Cerebellar nuclear complex (tissue), 1 donor: ENCODE results near the gene ACSM3.
"Not testable (repeated sequence)": the region's sequence is repeated elsewhere in the genome, so short reads cannot be mapped to it uniquely, and the experiment has no call there.

Source experiments
- DNase-seq, 2 experiments: peaks; one replicate each; lab custom pipeline; 2025; lab: John Stamatoyannopoulos, UW

Gene ACSM3, protein sequence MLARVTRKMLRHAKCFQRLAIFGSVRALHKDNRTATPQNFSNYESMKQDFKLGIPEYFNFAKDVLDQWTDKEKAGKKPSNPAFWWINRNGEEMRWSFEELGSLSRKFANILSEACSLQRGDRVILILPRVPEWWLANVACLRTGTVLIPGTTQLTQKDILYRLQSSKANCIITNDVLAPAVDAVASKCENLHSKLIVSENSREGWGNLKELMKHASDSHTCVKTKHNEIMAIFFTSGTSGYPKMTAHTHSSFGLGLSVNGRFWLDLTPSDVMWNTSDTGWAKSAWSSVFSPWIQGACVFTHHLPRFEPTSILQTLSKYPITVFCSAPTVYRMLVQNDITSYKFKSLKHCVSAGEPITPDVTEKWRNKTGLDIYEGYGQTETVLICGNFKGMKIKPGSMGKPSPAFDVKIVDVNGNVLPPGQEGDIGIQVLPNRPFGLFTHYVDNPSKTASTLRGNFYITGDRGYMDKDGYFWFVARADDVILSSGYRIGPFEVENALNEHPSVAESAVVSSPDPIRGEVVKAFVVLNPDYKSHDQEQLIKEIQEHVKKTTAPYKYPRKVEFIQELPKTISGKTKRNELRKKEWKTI

DNA sequence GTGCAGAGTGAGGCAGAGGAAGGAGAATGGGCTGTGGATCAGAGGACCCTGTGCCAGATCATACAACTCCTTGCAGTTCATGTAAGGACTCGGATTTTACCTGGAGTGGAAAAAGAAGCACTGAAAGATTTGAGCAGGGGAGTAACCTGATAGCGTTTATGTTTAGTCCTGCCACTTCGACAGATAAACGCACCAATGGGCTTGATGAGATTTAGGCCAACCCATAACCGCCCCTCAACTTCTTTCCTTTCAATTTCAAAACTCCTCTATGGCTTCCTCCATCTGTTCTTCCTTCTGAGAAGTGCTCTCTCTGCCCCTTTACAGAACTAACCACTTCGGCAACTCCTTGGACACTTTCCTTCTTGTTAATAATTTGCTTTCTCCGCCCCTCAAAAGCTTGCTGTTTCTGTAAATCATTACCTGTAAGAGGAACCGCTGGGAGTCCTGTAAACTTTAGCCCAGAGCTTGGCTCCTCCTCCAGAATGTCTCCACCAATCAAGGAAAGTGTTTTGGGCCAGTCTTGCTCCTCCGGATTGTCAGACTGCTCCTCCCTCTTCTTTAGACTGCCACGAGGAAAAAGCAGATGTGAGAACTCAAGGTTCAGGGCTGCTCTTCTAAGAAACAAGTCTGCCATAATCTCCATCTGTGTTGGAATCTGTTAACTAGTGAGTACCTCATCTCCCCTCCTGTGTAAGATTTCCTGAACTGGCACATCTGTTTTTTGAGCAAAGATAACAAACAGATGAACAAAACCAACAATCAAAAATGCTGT, at the start of gene ACSM3:
TSS of gene ACSM3 (plus strand) at position 554 of the 772 bp plus-strand sequence. CDS start 6,021 bp downstream, outside the sequence.
- no peak for DNase-seq

DNA sequence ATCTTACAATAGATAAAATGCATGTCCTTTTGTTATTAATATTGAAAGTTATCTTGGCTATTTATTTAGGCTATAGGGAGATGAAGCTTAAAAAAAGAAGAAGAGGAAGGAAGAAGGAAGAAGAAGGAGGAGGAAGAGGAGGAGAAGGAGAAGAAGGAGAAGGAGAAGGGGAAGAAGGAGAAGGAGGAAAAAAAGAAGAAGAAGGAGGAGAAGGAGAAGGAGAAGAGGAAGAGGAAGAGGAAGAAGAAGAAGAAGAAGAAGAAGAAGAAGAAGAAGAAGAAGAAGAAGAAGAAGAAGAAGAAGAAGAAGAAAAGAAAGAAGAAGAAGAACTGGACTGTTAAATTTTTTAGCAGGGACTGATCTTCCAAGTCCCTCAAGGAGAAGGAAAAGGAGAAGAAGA, 46.1 kb upstream of the ACSM3 start:
- DNase-seq = not testable (repeated sequence)

DNA sequence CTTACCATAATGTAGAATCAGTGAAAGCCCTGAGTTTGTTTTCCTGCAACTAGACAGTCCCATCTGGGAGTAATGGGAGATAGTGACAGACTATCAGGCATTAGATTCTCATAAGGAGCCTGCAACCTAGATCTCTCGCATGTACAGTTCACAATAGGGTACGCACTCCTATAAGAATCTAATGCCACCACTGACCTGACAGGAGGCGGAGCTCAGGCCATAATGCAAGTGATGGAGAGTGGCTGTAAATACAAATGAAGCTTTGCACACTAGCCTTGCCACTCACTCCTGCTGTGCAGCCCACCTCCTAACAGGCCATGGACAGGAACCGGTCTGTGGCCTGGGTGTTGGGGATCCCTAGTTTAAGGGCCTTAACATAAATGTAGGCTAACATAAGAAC, 43.6 kb upstream of the ACSM3 start:
- DNase-seq = no peak

DNA sequence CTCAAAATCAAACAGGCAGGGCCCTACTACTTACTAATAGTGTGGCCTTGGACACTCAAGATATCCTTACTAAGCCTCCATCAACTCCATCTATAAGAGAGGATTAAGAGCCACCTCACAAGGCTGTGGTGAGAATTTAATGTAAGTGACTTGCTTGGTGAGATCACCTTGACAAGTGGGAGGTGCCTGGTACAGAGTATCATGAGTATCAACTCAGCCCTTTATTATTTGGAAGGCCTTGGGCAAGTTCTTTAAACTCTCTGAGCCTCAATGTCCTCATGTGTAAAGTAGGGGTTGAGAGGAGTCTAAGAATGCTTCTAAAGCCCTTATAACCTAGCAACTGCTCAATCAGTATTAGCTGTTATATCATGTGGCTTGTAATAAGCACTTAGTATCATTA, 37.2 kb upstream of the ACSM3 start:
- no peak for DNase-seq

DNA sequence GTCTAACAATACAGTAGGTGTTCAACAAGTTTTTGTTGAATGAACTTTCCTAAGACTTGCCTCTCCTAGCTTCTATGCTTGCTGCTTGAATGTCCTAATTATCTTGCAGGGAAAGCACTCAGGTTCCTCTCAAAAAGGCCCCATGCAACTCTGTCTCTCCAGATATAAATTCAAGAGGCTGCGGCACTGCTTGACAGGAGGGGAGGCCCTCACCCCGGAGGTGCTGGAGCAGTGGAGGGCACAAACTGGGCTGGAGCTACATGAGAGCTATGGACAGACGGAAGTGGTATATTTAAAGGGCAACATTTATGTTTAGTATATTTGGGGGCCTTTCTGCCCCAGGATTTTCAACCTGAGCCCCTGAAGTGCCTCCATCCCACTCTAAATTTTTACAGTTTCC, 36.6 kb upstream of the ACSM3 start:
- DNase-seq = no peak

DNA sequence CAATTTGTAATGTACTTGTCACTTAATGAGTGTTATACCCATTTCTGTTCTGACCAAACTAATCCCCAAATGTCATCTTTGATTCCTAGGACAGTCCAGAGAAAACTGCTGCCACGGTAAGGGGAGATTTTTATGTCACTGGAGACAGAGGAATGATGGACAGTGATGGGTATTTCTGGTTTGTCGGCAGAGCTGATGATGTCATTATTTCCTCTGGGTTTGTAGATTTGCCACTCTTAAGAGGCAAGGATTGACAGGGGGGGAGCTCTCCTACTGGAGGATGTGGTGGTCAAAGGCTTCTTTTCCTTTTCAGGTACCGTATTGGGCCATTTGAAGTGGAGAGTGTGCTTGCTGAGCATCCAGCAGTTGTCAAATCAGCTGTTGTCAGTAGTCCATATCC, 34.7 kb upstream of the ACSM3 start:
- DNase-seq = no peak

DNA sequence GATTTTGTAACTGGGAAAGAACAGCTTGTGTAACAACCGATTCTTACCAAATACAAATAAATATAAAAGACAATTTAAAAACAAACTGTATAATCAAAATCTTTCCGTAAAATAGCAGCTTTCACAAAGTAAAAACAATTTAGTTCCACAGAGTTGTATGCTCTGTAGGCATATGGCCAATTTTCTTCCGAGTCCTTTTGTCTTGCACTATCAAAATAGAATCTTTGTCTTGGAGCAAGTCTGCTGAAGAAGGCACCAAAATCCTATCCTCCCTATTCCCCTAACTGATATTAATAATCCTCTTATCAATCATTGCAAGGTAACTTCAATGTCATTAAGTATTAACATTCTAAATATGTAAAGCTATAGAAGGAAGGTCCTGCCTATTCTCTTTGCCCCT, 29.8 kb upstream of the ACSM3 start:
- DNase-seq = no peak

DNA sequence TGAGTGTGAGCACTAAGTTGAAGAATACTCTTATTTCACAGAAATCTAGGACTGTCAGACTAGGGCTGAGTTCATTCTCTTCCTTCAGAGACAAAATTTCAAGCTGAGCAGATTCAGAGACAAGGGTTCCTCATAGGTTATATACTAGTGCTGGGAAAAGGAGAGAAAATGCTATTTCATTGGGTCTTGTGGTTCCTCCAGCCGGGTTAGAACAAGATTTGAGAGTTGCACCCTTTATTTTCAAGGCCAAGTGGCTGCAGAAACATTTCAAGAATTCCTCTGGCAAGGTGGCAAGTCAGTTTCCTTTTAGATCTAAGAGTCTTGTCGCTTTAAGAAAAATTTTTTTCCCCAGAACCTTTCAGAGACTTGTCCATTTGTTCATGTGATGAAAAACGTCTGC, 29.0 kb upstream of the ACSM3 start:
- DNase-seq = no peak

DNA sequence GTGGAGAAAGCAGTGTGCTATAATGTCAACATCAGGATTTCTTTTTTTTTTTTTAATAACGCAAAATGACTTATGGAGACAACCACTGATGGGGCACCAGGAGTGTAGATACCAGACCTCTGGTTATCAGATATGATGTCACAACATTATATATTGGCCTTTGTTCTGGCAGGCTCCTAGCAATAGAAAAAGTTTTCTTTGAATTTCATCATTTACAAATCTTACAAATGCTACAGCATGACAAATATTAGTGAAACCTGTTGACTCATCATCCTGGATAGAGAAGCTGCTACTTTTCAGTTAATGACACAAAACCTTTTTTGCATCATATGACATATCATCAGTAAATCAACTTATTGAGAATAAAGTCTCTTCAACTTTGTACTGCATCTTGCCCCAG, 28.3 kb upstream of the ACSM3 start:
- DNase-seq = no peak

DNA sequence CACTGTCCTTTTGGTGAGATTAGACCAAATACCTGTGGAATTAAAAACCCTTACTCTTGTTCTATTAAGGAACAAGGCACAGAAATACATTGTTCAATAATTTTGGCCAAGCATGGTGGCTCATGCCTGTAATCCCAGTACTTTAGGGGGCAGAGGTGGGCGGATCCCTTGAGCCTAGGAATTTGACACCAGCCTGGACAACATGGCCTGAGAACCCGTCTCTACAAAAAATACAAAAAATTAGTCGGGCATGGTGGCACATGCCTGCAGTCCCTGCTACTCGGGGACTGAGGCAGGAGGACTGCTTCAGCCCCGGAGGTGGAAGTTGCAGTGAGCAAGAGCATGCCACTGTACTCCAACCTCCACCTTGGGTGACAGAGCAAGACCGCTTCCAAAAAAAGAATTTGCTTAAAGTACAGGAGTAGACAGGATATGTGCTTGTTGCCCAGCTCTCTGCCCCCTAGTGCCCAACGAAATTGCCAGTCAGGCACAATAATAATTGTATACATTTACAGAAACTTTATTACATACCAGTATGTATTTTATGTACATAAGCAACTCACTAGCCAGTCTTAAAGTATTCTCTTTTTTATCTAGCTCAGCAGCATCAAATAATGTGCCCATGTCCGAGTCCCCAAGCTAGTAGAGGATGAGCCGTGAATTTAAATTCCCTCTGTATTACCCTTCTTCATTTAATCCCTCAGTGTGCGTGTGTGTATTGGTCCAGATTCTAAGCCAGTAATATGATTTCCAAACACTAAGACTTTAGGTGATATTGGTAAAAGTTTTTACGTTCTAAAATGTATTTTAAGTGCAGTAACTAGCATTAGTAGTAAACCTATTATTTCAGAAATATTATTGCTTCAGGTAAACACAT, 23.6 kb upstream of the ACSM3 start:
- DNase-seq = no peak

DNA sequence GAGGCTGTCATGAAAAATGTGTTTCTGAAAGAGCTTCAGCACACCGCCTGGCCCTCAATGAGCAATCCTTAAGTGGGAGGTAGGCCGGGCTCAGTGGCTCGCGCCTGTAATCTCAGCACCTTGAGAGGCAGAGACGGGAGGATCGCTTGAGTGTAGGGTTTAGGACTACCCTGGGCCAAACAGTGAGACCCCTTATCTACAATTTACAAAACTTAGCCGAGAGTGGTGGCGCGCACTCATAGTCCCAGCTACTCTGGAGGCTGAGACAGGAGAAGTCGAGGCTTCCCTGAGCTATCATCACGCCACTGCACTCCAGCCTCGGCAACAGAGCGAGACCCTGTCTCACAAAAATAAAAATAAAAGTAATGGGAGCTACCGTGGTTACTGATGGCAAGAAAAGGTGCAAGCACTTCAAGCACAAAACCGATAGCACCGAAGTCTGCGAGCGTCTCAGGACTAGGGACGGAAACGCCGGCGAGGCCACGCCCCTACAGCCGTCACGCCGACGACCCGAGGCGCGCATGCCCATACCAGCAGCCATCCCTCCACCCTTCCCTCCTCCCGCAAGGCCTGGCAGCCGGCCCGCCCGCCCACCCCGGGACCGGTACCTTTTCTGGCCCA, 22.8 kb upstream of the ACSM3 start:
- DNase-seq = peak; percentile 21 to 60

DNA sequence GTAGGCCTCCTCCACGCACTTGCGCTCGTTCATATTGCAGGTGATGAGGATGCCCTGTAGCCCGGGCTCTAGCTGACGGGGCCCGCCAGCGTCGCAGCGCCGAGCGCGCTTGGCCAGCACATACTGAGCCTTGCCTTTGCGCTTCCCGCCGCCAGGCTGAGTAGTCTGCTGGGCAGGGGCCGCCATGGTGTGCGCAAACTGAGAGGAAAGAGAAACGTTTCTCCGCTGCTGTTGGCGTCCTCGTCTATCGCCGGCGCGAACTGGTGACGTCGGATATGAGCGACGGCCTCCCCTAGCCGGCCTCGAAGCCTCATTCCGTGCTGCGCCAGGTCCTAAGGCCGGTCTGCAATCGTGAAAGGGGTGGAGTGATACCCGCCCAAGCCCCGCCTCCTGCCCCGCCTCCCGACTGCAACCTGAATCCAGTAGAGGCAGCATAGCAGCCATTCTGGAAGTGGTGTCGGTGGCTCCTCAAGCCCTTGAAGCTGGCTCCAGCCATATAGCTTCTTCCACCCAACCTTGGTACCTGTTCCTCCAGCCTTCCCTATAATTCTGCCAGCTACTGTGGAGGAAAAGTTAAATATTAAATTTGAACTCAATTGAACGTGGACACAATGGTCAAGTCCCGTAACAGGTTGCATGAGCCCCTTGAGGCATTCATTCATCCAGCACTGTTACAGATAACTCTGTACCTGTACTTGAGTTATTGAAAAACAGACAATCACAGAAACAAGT, 22.1 kb upstream of the ACSM3 start, which contains the start of gene THUMPD1:
TSS of gene THUMPD1 (minus strand) at position 265 of the 732 bp plus-strand sequence. CDS start at position 186, 79 bp downstream.
- DNase-seq = peak; percentile 21 to 60

DNA sequence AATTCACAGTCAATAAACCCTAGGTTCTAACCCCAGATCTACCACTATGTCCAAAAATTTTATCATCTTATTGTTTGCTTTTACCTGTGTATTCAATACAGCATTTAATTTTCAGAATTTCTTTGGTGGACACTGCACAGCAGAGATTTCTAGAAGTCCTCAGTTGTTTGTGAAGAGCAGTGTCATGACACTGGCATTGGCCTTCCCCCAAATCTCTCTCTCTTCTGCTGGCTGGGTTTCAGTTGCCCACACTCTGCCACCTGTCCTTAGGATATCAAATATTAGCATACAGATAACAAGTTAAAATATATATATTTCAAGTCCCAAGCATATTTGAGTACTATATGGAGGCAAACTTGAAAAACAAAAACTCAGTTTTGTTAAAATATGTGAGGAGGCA, 20.2 kb upstream of the ACSM3 start:
- DNase-seq = no peak

DNA sequence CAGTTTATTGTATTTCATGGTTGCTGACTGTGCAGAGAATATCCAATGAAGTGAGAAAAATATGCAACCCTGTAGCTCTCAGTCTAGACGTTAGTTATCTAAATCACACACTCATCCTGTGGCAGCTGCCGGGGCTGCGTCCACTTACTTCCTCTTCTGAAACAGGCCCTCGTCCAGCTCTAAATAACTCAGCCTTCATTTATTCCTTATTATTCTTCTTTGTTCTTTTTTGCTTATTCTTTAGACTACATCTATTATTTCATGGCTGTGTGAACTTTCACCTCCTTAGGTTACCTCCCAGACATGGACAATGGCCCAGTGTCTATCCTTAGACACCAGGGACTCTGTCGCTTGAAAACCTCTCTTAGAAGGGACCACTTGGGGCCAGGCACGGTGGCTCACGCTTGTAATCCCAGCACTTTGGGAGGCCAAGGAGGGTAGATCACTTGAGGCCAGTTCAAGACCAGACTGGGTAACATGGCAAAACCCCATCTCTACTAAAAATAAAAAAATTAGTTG, 18.8 kb upstream of the ACSM3 start:
- DNase-seq = no peak

DNA sequence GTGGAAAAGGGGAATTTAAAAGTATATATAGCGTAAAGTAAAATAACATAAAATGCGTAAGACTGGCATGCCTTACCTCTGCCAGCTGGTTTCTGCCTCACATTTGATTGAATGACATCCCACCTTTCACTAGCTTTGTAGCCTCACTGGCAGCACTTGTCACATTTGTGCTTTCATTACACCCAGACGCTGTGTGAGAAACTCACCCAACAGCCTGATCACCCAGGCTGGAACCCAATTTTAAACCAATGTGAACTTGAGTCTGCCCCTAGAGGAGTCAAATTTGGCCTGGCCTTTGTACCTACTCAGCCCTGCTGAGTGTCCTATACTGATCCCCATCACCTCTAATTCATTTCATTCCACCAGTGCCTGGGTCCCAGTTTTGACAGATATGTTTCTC, 17.4 kb upstream of the ACSM3 start:
- DNase-seq = no peak

DNA sequence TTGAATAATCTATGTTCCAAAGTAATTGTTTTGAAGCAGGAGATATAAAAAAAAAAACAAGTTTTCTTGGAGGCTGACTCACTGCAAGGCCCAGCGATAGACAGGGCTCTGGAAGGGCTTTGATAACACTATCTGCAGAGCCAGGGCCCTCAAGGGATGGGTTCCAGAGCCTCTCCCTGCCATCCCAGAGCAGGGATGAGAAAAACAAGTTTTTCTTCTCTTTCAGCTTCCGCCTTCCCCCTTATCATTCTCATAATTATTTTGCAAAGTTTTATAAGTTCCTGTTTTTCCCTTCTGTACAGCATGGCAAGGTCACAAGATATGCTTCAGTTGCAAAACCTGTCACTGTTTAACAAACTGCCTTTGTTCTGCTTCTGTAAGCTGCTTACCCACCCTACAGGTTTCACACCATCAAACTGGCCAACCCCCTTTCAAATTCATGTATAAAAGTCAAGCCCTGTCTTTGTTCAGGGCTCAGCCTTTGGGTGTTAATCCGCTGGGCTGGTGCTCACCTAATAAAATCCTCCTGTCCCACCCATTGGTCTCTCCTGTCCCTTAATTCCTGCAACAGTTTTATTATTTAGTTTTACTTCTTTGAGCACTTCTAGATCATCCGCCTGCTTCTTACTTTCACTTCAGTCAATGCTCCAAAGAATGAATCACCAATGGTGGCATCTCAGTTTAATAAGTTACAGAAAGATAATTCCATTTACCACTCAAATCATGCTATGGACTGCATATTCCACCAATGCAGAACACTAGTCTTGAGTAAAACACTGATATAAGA, 16.6 kb upstream of the ACSM3 start:
- DNase-seq = no peak

DNA sequence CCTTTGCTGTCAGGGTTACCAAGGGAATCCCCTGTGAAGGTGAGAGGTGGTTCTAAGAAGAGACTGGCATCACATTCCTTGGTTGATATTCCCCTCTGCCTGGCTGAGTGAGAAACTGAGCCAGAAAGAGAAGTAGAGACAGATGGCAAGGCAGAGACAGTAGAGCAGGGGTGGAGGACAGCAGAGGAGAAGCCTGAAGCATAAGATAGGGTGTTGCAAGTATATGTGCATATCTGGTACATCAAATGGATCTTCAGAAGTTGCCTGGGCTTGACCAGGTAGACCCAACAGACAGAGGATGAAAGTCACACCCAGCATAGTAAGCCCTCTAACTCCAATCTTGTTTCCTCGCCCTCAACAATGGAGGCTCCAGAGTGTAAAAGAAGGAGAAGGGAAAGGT, 14.3 kb upstream of the ACSM3 start:
- no peak for DNase-seq

DNA sequence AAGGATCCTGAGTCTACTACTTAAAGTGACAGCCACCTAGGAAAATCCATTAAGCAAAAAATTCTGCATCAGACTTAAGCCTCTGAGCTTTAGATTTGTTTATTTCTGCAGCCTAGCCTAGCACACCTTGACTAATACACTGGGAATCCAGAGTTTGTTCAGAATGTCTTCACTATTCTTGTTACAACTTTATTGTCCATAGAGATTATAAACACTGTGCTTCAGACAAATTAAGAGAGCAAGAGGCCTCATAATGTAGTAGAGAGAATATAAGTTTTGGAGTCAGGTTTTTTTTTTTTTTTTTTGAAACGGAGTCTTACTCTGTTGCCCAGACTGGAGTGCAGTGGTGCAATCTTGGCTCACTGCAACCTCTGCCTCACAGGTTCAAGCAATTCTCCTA, 13.3 kb upstream of the ACSM3 start:
- DNase-seq = no peak

DNA sequence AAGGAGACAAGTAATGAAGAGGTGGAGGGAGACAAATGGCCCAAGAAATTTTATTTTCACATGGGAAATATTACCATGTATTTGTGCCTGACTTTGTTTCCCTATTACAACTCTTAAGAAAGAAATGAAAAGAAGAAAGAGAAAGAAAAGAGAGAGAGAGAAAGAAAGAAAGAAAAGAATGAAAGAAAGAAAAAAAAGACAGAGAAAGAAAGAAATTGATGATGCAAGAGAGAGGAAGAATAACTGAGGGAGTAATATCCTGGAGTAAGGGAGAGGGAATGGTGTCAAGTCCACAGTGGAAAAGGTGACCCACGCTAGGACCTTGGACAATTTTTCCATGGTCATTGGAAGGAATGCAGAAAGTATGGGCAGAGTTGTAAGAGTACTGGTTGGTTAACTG, 10.1 kb upstream of the ACSM3 start:
- DNase-seq = no peak

DNA sequence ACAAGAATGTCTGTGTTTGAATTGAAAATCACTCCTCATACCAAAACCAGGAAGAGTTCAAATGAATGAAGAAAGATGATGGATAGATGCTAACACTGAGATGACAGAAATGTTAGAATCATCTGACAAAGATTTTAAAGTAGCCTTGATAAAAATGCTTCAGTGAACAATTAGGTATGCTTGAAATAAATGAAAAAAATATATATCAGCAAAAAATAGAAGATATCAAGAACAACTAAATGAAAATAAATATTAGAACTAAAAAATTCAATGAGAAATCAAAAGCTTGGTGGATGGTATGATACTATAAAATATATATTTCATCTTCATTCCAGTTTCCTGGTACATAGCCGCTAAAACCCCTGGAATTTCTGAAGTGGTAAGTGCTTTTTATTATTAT, 8.6 kb upstream of the ACSM3 start:
- no peak for DNase-seq
